Thyroid gland (tissue), 4 donors: ENCODE data around the gene SNRNP40.

Source experiments
- POLR2A ChIP-seq, 2 donors: fragments of 450-650 bp; IDR thresholded peaks; one replicate each; pipeline ENCODE4 v1.6.1; 2017; ENCODE audit warnings: antibody characterized with exemption in 2 of 2, mild to moderate bottlenecking in 2 of 2, moderate library complexity in 1 of 2
- TF ChIP-seq, protein P1 (sequence below), 6 experiments: fragments of 200-600 bp in 3 of 6; fragments of 450-650 bp in 3 of 6; sonication (generic) in 3 of 6; IDR thresholded peaks; one replicate each; pipeline ENCODE4 v1.5.1; 2016 to 2019; ENCODE audit warnings: antibody characterized with exemption in 6 of 6, mild to moderate bottlenecking in 2 of 6, inconsistent platforms in 1 of 6, moderate library complexity in 1 of 6

DNA sequence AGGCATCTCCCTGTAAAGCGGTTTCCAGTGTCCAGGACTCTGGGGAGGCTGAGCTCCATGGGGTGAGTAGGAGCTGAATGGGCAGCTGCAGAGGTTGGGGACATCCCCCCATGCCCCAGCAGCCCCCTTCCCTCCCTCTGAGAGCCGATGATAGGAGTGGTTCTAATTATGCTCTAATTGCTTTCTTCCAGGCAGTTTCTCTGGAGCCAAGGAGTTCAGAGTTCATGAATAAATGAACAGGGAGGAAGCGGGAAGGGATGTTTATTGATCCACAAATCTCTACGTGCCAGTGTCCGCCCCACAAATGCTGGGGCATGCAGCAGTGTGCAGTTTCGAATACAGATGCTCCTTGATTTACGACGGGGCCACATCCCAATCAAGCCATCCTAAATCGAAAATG is 72.5 kb downstream of the SNRNP40 start:
- TF ChIP-seq, protein P1, sequence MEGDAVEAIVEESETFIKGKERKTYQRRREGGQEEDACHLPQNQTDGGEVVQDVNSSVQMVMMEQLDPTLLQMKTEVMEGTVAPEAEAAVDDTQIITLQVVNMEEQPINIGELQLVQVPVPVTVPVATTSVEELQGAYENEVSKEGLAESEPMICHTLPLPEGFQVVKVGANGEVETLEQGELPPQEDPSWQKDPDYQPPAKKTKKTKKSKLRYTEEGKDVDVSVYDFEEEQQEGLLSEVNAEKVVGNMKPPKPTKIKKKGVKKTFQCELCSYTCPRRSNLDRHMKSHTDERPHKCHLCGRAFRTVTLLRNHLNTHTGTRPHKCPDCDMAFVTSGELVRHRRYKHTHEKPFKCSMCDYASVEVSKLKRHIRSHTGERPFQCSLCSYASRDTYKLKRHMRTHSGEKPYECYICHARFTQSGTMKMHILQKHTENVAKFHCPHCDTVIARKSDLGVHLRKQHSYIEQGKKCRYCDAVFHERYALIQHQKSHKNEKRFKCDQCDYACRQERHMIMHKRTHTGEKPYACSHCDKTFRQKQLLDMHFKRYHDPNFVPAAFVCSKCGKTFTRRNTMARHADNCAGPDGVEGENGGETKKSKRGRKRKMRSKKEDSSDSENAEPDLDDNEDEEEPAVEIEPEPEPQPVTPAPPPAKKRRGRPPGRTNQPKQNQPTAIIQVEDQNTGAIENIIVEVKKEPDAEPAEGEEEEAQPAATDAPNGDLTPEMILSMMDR (IDR thresholded peaks at IDR 0.05): no peak
- TF ChIP-seq POLR2A (IDR thresholded peaks at IDR 0.05): no peak
